ENCODE results near the gene HERC5.

HERC5 gene

DNA sequence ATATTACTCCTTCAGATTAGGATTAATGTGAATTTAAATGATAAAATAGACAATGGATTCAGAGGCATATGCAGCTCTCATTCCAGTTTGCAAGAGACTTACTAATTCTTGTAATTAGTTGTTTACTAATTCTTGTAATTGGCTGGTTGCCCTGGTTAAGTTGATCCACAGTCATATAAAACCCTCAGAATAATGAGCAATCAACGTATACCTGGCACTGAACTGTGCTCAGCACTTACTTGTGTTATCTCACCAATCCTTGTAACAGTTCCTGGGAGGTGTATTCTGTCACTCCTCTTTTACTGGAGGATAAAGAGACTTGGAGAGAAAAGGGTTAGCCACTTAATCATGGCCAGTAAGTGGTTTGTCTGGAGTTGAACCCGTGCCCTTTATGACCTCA is 10.5 kb downstream of the HERC5 start:
- TF ChIP-seq GATA2 (IDR thresholded peaks at IDR 0.05; ENCODE audit: low read depth, low read length), result no peak
- TF ChIP-seq GATA3 (IDR thresholded peaks at IDR 0.05; ENCODE audit: low read depth, low read length), result no peak

DNA sequence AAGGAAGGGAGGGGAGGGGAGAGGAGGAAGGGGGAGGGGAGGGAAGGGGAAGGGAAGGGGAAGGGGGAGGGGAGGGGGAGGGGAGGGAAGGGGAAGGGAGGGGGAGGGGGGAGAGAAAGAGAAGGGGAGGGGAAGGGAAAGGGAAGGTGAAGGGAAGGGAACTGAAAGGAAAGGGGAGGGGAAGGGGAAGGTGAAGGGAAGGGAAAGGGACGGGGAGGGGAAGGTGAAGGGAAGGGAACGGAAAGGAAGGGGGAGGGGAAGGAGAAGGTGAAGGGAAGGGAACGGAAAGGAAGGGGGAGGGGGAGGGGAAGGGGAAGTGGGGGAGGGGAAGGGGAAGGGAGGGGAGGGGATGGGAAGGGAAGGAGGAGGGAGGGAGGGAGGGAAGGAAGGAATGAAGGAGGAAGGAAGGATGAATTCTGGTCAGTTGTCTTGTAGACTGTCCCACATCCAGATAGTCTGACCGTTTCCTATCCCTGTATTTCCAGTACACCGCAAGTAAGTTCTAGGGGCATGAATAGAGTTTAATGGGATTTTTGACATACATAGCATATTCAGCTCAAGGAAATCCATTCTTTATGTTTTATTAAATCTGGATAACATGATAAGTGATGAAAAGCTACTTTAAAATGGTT is 20.4 kb downstream of the HERC5 start:
- TF ChIP-seq GATA3 (IDR thresholded peaks at IDR 0.05; ENCODE audit: low read depth, low read length) (no peak), GATA2 (IDR thresholded peaks at IDR 0.05; ENCODE audit: low read depth, low read length) (no peak)

DNA sequence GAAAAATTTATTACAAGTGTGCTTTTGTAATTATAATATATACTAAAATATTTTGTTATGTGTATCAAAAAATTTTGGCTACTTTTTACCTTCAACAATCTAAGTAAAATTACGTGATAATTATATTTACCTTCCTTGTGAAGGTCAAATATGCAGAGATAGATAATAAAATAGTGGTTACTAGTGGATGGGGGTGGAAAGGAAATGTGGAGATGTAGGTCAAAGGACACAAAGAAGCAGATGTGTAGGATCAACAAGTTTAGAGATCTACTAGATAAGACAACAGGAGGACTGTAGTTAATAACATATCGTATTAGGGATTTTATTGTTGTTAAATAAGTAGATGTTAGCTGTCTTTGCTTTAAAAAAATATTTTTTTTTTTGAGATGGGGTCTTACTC is 21.3 kb downstream of the HERC5 start:
- TF ChIP-seq GATA3 (IDR thresholded peaks at IDR 0.05; ENCODE audit: low read depth, low read length), result no peak
- TF ChIP-seq GATA2 (IDR thresholded peaks at IDR 0.05; ENCODE audit: low read depth, low read length), result no peak

DNA sequence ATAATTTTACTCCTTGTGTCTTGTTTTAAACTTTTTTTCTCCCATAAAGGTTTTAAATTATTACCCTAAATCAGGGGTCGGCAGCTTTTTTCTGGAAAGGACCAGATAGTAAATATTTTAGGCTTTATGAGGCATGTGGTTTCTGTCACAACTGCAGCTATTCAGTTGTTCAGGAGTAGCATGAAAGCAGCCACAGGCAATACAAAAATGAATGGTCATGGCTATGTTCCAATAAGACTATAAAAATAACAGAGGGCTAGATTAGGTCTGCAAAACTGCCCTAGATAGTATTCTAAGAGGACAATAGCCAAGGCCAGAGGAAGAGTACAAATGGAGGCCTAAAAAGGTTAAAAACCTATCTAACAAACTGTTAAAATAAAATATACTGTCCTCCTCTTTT is 24.6 kb downstream of the HERC5 start:
- TF ChIP-seq GATA2 (IDR thresholded peaks at IDR 0.05; ENCODE audit: low read depth, low read length) (no peak), GATA3 (IDR thresholded peaks at IDR 0.05; ENCODE audit: low read depth, low read length) (no peak)

DNA sequence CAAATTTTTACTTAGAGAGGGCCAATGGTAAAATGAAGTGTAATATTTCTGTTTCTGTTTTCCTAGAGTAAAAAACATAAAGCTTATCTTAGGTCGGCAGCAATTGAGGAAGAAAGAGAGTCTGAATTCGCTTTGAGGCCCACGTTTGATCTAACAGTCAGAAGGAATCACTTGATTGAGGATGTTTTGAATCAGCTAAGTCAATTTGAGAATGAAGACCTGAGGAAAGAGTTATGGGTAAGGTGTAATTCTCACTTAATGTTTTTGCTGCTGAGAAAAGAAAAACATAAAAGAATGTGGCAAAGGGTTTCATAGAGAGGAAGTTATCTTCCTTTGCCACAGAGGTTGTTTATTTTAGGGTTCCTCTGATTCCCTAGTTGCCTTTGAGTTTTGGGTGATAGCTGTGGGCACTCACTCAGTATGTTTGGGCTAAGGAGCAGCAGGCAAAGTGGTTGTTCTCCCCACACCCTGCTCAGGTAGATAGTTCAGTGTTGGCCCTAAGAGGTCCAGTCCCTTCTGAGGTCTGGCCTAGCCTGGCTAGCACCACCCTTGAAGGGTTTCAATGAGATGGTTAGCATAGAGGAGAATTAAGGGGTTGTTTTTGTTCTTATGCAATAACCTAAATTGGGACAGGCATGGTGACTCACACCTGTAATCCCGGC is 32.3 kb downstream of the HERC5 start:
- TF ChIP-seq GATA2 (IDR thresholded peaks at IDR 0.05; ENCODE audit: low read depth, low read length) (no peak), GATA3 (IDR thresholded peaks at IDR 0.05; ENCODE audit: low read depth, low read length) (no peak)

DNA sequence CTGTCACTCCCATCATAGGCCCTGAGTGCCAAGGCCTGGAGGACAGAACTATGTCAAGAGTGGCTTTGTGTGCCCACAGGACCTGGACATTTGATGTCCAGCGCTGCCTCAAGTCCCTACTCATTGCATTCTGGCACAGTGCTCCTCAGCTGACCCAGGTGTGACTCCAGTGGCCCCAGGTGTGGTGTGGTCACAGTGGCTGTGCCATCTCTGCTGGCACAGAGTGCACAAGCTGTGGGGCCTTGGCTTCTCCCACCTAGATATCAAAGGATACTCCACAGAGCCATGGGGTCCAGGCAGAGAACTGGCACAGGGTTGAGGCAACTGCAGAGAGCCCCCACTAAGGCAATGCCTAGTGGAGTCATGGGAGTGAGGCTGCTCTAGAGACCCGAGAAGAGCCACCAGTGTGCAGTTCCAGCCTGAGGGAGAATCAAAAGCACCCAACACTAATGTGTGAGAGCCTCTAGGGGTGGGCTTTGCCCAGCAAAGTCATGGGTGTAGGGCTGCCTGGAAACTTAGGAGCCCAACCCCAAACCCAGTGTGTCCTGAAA is 41.0 kb downstream of the HERC5 start:
- TF ChIP-seq GATA2 (IDR thresholded peaks at IDR 0.05; ENCODE audit: low read depth, low read length) (no peak), GATA3 (IDR thresholded peaks at IDR 0.05; ENCODE audit: low read depth, low read length) (no peak)

DNA sequence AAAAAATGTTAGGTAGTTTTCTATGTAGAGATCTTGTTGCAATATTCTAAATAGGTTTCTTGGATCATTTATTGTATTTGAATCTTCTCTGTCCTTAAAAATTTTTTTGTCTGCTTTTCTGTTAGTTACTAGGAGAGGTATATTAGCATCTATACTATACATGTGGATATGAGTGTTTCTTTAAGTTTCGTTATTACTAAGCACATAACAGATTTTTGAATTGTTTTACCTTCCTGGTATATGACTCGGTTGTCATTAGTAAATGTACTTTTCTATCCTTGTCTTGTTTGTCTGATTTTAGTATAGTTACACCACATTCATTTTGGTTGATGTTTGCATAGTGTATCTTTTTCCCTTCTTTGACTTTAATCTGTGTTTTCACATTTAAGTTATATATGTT is 46.4 kb downstream of the HERC5 start:
- TF ChIP-seq GATA2 (IDR thresholded peaks at IDR 0.05; ENCODE audit: low read depth, low read length) (no peak), GATA3 (IDR thresholded peaks at IDR 0.05; ENCODE audit: low read depth, low read length) (no peak)

DNA sequence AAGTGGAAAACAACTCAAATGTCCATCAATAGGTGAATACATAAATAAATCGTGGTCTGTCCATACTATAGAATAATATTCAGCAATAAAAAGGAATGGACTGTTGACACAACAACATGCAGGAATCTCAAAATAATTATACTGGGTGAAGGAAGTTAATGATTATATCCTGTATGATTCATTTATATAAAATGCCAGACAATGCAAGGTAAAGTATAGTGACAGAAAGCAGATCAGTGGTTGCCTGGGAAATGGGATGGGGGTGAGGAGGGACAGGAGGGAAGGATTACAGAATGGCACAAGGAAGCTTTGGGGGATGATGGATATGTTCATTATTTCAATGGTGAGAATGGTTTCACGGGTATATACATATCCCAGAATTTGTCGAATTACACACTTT is 54.3 kb downstream of the HERC5 start:
- TF ChIP-seq GATA3 (IDR thresholded peaks at IDR 0.05; ENCODE audit: low read depth, low read length), result no peak
- no peak for TF ChIP-seq GATA2 (IDR thresholded peaks at IDR 0.05; ENCODE audit: low read depth, low read length)

DNA sequence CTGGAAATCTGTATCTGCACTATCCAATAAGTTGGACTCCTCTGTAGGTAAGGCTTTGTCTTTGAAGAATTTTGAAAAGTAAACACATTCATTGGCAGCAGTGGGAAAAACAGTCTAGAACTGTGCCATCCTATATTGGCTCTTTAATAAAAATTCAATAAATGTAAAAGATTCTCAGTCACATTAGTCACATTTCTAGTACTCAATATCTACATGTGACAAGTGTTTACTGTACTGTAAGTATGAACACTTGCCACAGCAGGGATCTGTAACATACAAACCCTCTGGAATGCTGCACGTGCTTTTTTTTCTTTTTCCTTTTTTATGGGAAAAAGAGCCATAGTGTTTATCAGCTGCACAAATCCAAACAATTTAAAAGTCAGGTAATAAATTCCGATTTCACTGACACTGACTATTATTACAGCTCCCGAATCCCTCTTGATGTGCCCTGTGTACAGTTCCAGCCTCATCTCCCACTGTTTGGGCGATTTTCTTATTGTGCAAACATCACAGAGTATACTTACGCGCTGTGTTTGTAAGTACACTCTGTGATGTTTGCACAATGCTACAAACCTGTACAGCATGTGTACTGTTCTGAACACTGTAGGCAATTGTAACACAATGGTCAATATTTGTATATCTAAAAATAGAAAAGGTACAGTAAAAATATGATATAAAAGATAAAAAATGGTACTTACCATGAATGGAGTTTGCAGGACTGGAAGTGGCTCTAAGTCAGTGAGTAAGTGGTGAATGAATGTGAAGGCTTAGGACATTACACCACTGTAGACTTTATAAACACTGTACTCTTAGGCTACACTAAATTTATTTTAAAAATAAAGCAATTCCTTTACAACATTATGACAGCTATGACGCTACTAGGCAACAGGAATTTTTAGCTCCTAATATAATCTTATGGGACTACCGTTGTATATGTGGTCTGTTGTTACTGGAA is 57.9 kb downstream of the HERC5 start:
- TF ChIP-seq GATA3 (IDR thresholded peaks at IDR 0.05; ENCODE audit: low read depth, low read length), result no peak
- TF ChIP-seq GATA2 (IDR thresholded peaks at IDR 0.05; ENCODE audit: low read depth, low read length), result no peak

DNA sequence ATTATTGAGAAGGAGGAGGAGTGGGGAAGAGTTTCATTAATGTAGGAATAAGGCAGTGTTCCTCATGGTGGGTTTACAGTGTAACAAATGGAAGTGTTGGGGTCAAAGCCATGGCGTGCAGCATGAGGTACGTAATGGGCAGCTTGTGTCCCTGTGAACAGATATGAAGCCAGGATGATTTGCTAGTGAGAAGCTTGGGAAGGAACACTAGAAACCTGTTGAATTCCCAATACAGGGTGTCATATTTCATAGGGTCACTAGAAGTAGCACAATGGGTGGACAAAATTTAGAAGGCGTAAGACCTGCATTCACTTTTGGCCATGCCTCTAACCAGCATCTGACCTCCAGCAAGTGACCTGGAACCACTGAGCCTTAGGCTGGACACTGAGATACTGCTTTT is 59.8 kb downstream of the HERC5 start:
- no peak for TF ChIP-seq GATA2 (IDR thresholded peaks at IDR 0.05; ENCODE audit: low read depth, low read length)
- TF ChIP-seq GATA3 (IDR thresholded peaks at IDR 0.05; ENCODE audit: low read depth, low read length), result no peak

DNA sequence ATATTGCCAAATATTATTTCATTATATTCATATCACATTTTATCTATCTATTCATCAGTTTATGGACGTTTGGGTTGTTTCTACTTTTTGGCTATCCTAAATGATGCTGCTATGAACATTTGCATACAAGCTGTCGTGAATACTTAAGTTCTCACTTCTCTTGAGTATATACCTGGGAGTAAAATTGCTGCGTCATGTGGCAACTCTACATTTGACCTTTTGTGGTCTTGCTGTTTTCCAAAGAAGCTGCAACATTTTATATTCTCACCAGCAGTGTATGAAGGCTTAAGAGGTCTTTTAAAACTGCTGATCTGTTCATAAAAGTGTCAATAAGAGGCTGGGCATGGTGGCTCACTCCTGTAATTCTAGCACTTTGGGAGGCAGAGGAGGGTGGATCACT is 60.9 kb downstream of the HERC5 start:
- TF ChIP-seq GATA2 (IDR thresholded peaks at IDR 0.05; ENCODE audit: low read depth, low read length), result no peak
- no peak for TF ChIP-seq GATA3 (IDR thresholded peaks at IDR 0.05; ENCODE audit: low read depth, low read length)

DNA sequence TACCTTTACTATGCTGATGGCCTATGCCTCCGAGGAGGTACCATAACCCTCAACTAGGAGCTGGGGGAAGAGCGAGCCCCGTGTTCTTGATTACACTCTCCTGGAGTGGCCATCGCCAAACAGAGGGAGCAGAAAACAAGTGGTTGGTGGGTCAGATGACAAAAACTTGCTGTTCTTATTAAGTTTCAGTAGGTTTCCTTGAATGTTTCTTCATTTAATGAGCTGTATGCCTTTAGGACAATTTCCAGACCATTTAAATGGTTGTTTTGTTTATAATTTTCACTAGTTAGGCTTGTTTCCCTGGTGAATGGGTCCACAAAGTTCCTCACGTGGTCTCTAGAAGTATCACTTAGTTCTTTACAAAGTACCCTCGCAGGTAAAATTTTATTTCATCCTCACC is 62.0 kb downstream of the HERC5 start:
- TF ChIP-seq GATA2 (IDR thresholded peaks at IDR 0.05; ENCODE audit: low read depth, low read length) (no peak), GATA3 (IDR thresholded peaks at IDR 0.05; ENCODE audit: low read depth, low read length) (no peak)

DNA sequence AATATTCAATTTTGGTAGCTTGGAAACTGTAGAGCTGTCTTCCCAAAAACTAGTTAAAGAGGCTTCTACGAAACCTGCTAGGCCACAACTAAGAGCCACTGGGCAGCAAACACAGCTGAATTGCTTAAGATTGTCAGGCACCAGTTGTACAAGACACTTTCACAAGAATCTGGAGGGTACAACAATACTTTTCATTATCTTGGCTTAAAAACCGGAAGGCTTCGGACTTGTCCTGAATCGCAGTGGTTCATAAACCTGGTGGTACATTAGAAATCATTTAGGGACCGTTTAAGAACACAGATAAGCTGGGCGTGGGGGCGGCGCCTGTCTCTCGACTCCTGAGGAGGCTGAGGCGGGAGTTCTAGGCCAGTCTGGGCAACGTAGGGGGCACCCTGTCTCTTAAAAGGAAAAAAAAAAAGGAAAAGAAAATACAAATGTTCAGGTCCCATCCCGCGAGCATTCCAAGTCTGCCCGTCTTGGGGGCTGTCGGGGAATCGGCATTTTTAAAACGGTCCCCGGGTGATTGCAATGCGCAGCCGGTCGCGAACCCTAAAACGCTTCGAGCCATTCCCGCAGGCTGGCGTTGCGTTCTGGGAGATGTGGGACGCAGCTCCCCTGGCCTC is 65.9 kb downstream of the HERC5 start:
- TF ChIP-seq GATA2 (IDR thresholded peaks at IDR 0.05; ENCODE audit: low read depth, low read length) (no peak), GATA3 (IDR thresholded peaks at IDR 0.05; ENCODE audit: low read depth, low read length) (no peak)

Measured in SH-SY5Y (cell line).